CD4-positive, alpha-beta T cell treated with Interleukin-1 beta for 1 hour (primary cell): Measurements from ENCODE around the gene ZFPL1.

Source experiments
- DNase-seq, 2 donors: peaks; one replicate each; pipeline ENCODE4 v3.0.0-alpha.2; 2020 to 2022

Gene ZFPL1

DNA sequence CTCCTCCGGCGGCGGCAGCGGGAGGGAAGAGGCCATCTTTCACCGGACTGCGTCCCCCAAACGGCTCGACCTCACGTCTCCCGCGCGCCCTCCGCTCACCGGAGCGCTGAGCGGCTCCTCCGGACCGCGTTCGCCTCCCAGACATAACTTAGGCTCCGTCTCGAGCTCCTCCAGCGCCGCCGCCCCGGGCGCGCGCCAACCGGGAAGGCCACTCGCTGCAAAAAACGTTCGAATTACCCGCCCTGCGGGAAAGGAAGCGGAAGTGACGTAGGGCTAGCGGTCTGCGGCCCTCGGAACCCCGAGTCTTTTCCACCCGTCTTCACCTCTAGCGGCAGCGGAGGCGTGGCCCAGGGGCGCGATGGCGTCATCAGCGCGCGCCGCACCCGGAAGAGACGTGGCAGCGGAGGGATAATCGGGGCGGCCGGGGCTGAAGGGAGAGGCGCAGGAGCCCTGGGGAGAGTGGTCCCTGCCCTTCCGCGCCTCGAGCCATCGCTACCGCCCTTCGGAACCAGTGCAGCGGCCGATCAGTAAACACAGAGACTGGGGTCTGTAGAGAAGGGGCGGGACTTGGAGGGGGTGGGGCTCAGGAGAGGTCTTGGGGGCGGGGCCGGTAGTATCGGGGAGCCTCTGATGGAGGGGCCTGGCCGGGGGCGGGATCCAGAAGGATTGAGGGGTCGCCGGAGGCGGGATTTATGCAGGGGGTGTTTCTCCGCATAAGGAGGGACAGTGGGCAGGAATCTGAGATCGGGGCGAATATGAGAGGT is at the start of gene ZFPL1, which contains the start of gene CDCA5:
Gene ZFPL1 (plus strand): TSS at position 389 of the 764 bp plus-strand sequence. CDS start 477 bp downstream, outside the sequence.
Gene CDCA5 (minus strand): TSS at position 207 of the 764 bp plus-strand sequence. CDS start 62 bp downstream, at position 145.
- peak; percentile 96 for DNase-seq

DNA sequence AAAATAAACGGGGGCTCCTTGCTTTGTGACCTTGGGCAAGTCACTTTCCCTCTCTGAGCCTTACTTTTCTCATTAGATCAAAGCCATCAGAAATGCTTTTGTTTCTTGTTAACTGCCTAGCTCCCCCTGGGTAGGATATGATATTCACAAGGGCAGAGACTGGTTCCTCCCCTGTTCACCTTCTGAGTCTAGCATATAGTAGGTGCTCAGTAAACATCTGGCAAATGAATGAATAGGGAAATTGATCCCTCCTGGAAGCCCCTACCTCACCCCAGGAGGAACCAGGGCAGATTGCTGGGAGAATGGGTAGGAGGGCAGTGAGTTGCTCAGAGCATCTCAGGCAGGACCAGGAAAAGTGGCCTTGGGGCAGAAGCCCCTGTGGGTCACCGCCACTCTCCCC is 49.6 kb upstream of the ZFPL1 start:
- no peak for DNase-seq

DNA sequence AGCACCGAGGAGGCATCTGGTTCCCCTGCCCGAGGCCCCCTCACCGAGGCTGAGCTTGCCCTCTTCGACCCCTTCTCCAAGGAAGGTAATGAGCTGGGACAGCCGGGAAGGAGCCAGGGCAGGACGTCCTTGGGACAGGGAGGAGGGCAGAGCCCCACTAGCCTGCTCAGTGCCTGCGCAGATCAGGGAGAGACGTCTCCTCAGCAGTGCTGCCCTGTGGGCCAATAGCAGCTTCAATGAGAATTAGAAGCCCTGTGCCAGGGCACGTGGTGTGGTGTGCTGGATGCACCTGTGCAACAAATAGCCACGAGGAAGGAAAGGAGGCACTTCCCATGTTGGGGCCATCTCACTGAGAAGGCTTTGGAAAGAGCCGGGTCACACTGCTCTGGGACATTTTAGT is 48.4 kb upstream of the ZFPL1 start:
- no peak for DNase-seq

DNA sequence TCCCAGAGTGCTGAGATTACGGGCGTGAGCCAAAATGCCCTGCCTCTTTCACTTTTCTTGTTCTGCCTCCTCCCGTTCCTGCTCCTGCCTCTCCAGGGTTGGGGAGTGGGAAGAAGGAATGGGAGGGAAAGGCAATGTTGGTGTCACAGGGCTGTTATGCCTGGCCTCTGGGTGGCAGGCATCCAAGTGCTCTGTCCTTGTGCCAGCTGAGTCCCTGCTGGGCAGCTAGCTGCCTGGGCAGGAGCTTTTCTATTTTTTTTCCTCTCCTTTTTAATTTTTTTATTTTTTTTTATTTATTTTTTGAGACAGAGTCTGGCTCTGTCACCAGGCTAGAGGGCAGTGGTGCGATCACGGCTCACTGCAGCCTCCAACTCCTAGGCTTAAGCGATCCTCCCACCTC is 47.1 kb upstream of the ZFPL1 start:
- DNase-seq: no peak

DNA sequence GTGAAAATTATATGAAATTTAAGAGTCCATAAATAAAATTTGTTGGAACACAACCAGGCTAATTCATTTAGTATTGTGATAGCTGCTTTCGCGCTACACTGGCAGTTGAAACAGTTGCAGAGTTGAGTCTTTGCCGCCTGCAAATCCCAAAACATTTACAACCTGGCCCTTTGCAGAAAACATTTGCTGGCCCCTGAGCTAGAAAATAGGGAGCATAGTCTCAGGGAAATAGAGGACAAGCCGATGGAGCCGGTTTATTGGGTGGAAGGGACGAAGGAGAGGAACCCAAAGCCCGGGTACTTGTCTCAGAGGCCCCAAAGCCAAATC is 43.5 kb upstream of the ZFPL1 start:
- no peak for DNase-seq

DNA sequence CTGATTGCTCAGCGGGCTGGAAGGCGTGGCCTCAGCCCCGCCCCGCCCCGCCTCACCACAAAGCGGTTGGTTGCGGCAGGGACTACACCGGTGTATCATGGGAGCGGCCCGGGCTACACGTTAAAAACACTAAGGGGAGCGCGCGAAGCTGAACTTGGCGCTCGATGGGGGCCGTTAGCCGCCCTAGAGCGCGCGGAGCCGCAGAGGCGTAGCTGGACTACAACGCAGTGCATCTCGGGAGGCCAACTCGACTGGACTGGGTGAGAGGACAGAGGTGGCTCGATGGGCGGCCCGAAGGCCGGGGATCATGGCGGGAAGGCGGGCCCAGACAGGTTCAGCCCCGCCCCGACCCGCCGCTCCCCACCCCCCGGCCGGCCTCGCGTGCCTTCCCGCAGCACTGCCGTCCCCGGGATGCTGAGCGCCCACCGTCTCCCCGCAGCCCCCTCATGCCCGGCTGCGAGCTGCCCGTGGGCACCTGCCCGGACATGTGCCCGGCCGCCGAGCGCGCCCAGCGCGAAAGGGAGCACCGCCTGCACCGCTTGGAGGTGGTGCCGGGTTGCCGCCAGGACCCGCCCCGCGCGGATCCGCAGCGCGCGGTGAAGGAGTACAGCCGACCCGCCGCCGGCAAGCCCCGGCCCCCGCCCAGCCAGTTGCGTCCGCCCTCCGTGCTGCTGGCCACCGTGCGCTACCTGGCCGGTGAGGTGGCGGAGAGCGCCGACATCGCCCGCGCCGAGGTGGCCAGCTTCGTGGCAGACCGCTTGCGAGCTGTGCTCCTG is 43.0 kb upstream of the ZFPL1 start, which contains the start of gene SAC3D1:
Gene SAC3D1 (plus strand): TSS at position 364 of the 776 bp plus-strand sequence. CDS start 83 bp downstream, at position 447.
- DNase-seq: peak; percentile 89 to 90

DNA sequence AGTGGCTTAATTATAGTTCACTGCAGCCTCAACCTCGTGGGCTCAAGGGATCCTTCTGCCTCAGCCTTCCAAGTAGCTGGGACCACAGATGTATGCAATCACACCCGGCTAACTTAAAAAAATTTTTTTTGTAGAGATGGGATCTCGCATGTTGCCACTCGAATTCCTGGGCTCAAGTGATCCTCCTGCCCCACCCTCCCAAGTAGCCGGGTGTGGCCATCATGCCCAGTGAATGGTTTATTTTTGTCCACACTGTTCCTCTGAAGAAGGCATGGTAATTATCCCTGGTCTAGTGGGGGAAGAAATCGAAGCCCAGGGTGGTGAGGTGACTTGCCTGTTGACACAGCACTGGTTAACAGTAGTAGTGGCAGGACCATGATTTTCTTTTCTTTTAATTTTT is 41.1 kb upstream of the ZFPL1 start:
- no peak for DNase-seq

DNA sequence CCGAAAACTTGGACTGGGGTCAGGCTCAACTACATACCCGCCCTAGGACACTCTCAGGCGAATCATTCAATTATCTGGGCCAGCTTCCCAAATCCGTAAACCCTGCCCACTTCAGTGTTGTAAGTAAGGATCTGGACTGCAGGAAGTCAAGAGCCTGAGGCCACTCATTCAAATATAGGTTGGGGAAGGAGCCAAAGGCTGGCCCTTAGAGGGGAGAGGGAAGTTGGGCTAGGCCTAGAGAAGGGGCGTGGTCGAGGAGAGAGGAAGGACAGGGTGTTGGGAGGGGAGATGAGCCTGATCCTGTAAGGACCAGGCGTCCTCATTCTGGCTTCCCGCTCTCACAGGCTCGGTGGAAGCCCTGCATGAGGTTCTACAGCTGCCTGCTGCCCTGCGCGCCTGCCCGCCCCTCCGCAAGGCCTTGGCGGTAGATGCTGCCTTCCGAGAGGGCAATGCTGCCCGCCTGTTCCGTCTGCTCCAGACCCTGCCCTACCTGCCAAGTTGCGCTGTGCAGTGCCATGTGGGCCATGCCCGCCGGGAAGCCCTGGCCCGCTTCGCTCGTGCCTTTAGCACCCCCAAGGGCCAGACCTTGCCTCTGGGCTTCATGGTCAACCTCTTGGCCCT is 40.0 kb upstream of the ZFPL1 start:
- peak in 1 of 2 donors; percentile 43 for DNase-seq

DNA sequence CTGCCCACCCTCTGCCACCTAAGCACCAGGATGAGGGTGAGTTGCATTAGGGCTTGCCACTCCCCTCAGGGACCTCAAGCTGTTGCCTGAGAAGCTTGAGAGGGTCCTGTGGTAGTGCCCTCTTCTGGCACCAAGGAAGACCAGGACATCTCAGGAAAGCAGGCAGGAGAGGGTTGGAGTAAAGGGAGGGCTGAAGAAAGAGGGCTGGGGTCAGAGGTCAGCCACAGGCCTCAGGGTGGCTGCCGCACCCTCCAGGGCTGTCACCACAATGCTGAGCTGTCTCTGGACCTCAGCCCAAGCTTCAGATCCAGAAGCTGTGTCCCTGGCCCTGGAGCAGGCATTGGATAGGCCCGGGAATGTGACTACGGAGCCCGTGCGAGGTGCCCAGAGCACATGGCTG is 39.0 kb upstream of the ZFPL1 start:
- no peak for DNase-seq

DNA sequence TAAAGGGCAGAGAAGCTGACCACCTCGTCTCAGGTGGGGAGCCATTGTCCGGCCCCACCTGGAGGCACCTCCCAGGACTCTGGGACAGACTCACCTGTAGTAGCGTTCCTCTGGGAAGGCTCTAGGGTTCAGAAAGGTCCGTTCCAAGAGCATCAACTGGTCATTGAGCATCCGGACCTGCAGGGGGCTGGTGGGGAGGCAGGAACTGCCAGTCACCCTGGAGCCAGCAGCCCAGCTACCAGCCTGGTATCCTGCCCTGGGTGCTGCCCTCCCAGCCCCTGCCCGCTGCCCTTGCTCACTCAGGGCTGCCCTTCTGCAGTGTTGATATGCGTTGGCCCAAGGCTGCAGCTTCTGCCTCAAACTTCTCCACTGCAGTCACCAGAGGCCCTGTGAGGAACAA is 38.3 kb upstream of the ZFPL1 start:
- no peak for DNase-seq

DNA sequence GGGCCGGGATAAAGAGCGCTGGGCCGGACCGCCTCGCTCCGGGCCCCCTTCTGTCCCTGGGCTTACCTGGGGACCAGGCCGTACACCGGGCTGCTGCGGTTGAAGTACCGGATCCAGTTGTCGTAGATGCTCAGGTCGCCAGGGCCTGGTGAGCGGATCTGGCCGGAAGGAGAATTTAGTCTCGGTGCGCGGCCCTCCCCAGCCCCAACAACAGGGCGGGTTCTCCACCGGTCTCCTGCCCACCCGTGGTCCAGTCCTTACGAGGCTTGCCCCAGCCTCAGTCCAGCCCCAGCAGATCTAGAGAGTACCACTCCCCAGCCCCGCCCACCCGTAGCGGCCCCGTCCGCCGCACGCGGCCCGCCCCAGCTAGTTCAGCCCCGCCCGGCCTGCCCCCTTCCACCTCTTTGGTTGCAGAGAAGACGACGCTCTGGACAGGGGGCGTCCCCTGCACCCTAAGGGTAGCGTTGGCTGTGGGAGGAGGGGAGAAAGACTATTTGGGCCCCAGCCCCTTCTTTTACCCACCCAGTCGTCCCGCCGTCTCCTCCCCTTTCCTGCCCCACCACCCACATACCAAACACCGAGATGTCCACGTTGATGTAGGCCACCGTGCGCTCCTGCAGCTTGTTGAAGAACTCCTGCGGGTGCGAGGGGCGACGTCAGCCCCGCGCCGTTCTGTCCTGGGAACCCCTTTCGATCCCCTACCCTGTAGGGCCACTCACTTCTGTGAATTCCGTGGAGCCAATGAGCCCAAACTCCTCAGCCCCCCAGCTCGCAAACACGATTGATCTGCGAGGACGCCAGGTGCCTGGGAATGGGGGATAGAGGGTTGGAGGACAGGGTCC is 36.2 kb upstream of the ZFPL1 start:
- peak; percentile 6 to 10 for DNase-seq

DNA sequence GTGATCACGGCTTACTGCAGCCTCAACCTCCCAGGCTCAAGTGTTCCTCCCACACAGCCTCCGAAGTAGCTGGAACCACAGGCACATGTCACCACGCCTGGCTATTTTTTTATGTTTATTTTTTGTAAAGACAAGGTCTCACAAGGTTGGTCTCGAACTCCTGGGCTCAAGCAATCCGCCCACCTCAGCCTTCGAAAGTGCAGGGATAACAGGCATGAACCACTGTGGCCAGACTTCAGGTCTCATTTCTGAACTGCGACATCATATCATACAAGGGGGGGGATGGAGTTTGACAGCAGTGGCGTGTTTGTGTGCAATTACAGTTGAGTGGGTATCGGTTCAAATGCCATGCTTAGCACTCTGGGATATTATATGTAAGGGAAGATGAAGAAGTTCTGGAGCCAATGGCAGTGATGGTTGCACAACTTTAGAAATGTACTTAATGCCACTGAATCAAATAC is 32.6 kb upstream of the ZFPL1 start:
- no peak for DNase-seq

DNA sequence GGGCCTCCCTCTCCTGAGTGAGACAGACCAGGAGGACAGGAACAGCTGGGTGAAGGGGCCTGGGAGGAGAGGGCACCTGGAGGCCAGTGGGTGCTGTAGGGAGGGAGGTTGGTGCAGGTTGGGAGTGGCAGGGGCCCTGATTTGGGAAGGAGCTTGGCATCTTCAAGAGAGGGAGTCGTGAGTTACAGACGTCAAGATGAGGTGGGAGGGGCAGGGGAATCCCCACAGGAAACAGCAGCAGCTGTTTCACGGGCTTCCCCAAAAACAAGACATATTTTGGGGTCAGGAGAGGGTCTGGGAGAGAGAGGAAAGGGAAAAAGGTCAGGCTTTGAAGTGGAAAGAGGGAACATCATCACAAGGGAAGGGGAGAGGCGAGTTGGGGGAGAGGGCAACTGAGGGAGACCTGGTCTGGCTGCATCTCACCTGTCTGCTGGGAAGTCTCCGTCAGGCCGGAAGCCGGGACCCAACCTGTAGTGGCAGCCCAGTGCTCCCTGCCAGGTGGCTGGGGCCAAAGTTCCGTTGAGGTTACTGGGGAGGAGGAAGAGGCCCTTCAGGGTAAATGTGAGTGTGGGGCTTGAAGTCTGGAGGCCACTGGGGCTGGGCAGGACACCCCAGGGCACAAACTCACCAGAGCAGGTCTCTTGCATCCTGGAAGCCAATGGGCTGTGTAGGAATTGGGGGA is 30.1 kb upstream of the ZFPL1 start:
- peak in 1 of 2 donors; percentile 29 for DNase-seq

DNA sequence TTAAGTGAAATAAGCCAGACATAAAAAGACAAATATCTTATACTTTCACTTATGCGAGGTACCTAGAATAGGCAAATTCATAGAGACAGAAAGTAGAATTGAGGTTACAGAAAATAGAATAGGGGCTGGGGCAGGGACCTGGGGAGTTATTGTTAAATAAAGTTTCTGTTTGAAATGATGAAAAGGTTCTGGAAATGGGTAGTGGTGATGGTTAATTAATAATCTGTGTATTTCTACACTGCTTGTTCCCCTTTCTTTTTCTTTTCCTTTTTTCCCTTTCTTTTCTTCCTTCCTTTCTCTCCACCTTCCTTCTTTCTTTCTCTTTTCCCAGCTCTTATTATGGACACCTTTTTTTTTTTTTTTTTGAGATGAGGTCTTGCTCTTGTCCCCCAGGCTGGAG is 28.5 kb upstream of the ZFPL1 start:
- DNase-seq: no peak

DNA sequence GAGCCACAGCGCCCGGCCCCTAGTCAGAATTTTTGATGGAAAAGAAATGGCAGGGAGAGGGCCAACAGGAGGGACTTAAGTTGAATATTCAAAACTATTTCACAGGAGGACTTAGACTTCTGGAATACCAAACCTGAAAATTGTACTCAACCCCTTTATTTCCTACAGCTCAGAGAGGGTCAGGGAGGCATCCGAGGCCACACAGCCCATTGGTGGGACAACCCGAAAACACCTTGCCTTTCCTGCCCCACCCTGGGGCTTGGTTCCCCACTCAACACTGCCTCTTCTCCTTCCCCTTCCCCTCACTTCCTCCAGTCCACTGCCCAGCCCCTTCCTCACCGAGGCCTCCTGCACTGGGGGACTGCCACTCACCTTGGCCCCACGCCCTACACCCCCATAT is 27.0 kb upstream of the ZFPL1 start:
- no peak for DNase-seq

DNA sequence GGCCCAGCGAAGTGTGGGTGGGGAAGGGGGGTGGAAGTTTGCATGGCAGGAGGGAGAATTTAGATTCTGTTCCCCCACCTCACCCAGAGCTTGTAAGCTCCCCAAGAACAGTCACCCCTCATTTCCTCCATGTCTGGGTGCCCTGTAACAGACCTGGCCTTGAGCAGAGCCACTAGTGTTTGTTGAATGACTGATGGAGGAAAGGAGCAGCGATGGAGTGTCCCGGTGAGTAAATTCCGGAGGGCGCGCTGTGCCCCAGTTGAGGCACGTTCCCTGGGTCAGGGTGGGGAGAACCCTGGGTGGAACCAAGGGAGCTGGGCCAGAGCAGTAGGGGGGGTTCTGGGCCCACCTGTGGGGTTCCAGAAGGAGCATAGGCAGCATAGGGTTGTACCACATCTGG is 26.5 kb upstream of the ZFPL1 start:
- DNase-seq: no peak

DNA sequence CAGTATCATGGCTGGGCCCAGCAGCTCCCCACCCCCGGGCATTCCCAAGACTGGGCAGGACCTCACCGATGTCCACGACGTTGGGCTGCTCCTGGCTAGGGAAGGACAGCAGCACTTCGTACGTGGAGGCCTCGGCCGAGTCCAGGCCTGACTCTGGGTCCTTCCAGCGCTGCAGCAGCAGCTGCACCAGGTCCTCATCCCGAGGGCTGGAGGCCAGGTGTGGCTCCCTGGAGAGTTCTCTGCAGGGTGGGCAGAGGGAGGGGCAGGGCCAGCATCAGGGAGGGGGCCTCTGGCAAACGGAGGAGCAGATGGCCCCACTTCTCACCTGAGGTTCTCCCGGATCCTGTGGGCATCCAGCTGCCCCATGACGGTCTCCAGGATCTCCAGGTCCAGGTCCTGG is 26.0 kb upstream of the ZFPL1 start:
- DNase-seq: no peak

DNA sequence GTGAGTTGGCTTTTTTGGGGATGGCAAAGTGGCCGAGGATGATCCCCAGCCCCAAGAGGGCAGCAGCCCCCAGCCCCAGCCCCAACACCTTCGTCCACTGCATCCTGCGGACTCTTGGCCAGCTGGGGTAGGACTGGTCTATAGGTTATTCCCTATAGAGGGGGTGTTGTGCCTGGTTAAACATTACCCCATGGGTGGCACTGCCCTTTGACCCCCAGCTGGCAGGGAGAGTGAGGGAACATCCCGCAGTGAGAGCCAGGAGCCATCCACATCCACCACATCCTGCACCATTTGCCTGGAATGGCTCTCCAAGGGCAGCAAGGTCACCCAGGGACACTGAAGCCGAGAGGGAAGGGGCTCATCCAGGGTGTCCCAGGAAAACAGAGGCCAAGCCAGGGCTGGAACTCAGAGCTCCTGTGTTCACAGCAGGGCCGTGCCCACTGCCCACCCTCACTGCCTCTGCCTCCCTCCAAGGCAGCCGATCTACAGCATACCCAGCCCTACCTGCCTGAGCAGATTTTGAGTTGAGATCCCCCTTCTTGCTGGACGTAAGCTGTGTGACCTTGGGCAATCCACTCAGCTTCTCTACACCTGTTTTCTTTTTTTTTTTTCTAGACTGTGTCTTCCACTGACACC is 25.5 kb upstream of the ZFPL1 start, which contains the start of gene NAALADL1:
Gene NAALADL1 (minus strand): TSS at position 135 of the 636 bp plus-strand sequence. CDS start 32 bp downstream, at position 103.
- DNase-seq: no peak

DNA sequence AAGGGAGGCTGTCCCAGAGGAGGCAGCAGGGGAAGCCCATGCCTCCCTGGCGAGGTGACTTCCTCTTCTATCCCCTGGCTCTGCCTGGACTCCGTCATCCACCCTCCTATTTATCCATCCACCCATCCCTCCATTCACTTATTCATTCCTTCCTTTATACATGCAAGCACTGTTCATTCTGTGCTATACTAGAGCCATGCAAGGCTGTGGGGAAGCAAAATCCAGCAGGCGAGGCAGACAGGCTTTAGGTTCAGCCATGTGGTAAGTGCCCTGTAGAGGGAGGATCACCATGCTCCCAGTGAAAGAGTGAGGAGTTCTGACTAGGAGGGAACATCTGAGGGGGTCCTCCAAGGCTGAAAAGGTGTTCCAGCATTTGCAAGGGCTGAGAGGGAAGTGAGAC is 24.5 kb upstream of the ZFPL1 start:
- DNase-seq: no peak

DNA sequence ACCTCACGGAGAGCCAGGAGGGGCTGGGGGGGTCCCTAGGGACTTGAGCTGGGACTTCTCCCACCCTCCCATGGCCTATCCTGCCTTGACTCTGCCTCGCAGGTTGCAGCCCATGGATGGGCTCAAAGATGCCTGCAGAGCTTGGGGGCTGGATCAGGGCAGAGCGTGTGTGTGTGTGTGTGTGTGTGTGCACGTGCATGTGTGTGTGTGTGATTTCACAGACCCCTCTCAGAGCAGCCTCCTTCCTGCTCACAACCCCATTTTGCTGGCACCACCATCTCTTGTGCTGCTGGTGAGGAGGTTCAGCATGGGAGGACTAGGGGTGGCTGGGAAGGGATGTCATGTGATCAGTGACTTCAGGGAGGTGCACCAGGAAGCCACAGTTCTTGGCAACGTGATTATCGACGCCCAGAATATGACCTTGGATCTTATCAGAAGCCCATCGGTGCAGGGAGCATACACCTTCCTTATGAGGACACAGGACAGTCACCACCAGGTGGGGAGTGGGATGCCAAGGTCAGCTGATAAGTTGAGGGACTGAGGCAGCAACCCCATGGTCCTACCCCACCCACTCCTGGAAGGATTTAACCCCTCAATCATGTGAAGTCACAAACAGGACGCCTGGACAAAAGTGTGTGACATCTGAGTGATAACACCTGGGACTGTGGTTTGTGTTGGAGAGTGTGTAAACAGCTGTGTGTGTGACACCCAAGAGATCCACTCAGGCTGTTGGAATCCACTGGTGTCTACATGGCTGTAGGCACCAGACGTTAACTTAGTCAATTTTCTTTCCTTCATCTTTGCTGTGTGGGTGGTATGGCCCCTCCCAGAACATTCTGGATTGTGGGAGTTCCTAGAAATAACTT is 23.8 kb upstream of the ZFPL1 start:
- DNase-seq: no peak
